HG03103 (cell line): ENCODE results near the gene QRFPR.
"Not testable (repeated sequence)": the region's sequence is repeated elsewhere in the genome, so short reads cannot be mapped to it uniquely, and the experiment has no call there.

Source experiments
- ATAC-seq: cut with Tn5 transposase; IDR thresholded peaks from one replicate; pipeline ENCODE4 v1.9.1; 2021; ENCODE audit warnings: low read depth; ENCODE audit not compliant: unreplicated experiment

QRFPR gene

DNA sequence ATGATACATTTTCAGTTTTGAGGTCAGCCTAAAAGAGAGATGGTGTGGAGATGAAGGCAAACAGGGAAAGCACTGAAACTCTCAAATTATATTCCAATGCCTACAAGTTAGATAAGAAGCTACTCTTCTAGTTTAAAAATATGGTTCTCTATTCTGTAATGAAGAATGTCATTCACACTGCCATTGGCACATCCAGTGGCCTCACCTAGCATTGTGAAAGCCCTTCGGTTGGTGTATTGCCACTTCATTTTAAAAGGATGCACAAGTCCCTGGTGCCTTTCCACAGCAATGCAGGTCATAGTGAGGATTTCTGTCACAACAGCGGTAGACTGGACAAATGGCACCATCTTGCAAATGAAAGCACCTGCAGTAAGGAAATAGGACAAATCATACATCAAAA is 40.6 kb downstream of the QRFPR start:
- ATAC-seq = no peak

DNA sequence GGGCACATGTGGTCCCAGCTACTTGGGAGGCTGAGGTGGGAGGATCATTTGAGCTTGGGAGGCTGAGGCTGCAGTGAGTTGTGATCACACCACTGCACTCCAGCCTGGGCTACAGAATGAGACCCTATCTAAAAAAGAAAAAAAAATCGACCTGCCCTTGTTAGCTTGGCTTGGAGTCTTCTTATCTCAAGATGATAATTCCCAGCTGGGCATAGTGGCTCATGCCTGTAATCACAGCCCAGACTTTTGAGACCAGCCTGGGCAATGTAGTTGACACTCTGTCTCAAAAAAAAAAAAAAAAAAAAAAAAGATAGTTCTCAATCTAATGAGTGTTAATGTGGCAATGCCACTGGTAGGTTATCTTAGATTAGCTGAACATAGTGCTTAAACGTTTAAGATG is 41.0 kb downstream of the QRFPR start:
- no peak for ATAC-seq

GRCh38 chr4:121339307-121339706 is 41.5 kb downstream of the QRFPR start:
- no peak for ATAC-seq

GRCh38 chr4:121338518-121338917 is 42.3 kb downstream of the QRFPR start:
- ATAC-seq = no peak

- ATAC-seq = no peak
Observed at GRCh38 chr4:121336706-121337105, 44.1 kb downstream of the QRFPR start.

- no peak for ATAC-seq
Observed at GRCh38 chr4:121330180-121330665, 50.6 kb downstream of the QRFPR start.

DNA sequence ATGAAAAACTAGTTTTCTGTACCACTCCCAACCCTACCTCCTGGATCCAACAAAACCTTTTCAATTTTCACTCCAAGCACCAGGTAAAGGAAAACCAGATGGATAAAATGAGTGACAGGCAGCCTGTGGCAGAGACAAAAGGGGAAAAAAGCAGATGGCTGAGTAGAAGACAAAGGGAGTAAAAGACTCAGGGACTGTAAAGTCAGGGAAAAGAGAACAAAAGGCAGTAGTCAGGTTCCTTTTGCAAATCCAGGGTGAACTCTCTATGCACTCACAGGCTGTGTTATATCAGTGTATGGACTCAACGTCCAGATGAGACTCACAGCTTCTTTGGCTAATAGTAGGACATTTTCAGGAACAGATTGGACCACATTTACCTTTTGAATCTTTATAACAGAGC is 54.2 kb downstream of the QRFPR start:
- ATAC-seq = no peak

GRCh38 chr4:121324331-121324730 is 56.5 kb downstream of the QRFPR start:
- no peak for ATAC-seq

GRCh38 chr4:121321466-121321865 is 59.4 kb downstream of the QRFPR start:
- ATAC-seq = no peak

DNA sequence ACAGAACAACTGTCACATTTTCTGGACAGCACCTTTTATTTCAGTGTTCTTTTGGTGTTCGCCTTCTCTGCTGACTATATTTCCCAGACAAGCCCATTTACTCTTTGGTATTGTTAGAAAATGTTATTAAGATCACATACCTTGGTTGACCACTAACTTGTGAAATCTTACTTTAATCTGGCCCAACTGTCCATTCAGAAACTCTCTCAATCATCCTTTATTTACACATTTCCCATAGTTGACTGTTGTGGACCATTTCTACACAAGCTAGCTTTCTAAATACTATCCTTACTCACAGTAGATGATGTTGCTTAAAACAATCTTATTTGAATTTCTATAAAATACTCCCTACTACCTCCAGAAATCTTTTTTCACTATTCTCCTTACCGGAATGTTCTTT is 64.7 kb downstream of the QRFPR start:
- no peak for ATAC-seq

DNA sequence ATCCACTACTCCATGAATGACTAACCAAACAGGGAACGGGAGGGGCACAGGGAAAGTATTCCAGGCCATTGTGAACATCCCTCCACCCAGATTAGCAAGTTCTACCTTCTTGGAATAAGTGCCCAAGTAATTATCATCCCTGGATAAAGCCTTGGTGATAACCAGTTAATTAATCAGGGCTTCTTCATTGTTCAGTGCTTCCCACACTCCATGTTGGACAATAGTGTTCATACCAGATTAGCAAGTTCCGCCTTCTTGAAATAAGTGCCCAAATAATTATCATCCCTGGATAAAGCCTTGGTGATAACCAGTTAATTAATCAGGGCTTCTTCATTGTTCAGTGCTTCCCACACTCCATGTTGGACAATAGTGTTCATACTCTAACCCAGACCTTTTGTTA is 67.4 kb downstream of the QRFPR start:
- ATAC-seq = not testable (repeated sequence)

DNA sequence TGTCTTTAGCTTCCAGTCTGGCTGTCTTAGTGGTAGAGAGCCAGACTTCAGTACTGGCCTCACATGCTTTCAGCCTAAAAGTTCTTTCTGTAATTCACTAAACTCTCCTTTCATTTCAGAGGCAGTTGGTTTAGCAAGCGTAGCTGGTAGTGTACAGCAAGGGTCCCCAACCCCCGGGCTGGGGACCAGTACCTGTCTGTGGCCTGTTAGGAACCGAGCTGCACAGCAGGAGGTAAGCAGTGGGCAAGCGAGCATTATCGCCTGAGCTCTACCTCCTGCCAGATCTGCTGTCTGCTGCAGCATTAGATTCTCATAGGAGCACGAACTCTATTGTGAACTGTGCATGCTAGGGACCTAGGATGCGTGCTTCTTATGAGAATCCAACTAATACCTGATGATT is 72.0 kb downstream of the QRFPR start:
- ATAC-seq = no peak

DNA sequence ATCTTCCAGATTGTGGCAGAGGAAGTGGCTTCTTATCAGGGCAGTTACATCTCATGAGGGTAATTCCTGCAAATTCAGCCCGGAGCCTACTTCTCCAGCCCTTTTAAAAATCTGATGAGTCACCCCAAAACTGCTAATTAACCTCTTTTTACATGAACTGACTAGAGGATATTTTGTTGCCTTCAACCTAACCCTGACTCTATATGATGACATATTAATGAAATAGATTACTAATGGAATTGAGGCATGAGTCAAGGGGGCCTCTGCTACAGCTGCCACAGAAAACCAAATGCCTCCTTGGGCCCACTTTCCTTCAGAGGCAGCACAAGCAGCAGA is 72.5 kb downstream of the QRFPR start:
- ATAC-seq = no peak

DNA sequence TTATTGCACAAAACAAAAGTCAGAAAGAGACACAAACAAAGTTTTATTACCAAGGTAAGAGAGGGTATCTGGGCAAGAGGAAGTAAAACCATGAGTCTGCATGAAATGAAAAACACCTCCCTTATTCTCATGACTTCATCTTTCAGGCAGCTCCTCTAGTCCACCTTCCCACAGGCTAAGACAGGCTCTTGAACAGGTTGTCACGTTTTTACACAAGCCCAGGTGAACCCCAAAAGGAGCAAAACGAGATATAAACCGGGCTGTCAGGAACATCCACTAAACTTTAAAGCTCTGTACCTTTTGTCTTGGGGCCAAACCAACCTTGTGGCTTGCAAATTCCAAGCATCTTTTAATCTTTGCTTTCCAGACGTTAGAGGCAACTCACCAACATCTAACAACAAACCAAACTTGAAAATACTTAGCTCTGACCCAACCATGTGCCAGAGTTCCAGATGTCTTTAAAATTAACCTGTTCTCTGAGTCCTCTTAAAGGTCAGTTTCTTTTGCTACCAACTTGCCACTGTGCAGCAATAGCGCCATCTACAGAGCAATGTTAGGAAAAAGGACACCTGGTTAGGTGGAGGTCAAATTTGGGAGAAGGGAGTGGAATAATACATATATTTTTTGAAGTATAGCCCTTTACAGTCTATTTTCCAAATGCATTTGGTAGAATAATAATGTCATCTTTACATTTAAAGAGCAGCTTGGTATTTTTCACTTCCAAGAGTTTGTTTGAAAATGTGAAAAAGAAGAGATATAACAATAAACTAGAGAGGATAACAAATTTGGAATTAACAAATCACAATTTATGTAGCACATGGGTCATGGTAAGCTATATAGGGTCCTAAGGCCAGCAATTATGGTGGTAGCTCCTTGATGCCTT is 73.1 kb downstream of the QRFPR start:
- ATAC-seq = peak; percentile 95

DNA sequence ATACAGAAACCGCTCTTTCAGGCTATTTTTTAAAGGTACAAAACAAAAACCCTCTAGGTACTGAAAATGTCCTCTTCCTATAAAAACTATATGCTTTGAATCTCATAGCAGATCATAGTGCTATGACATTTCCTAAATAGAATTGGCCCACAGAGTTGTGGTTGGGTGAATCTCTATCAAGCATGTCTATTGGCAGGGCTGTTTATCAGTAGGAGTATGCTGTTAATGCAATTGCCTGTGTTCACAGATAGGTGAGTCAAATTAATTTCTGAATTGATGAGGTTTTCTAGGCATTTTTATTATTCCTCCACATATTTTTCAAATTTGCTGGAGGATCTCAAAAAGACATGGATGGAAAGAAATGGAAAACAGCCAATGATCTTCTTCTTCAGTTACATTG is 73.9 kb downstream of the QRFPR start:
- no peak for ATAC-seq

GRCh38 chr4:121304893-121305292 is 75.9 kb downstream of the QRFPR start:
- ATAC-seq = no peak

DNA sequence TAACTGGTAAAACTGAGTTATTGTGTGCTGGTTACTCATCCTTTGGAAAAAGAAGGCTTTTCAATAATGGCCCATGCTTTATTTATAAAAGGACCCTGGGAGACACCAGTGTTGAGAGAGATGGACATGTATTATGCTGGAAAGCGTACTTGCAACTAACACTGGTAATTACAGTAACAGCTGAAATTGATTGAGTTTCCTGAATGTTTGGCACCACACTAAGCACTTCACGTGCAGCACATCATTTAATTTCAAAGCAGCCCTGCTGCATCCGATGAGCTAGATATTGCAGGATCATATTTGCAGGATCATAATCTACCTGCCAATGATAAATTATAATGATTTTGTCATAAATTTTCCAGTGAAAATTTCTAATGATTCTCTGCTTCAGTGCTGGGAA is 81.5 kb downstream of the QRFPR start:
- ATAC-seq = no peak

DNA sequence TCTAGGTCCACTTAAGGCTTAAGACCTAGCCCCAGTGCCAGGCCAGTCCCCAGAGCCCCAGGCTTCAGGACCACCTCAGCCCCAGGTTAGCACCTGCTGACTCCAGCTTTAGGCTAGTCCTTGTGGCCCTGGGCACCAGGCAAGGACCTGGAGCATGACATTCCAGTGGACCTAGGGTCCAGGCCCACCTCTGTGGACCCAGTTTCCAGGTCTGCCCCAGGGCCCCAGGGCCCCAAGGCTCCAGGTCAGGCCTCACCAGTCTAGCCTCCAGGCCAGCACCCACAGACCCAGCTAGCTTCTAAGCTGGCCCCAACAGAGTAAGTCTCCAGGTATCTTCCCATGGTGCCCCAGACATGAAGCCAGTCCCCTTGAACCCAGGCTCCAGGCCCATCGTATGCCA is 97.5 kb downstream of the QRFPR start:
- ATAC-seq = no peak

DNA sequence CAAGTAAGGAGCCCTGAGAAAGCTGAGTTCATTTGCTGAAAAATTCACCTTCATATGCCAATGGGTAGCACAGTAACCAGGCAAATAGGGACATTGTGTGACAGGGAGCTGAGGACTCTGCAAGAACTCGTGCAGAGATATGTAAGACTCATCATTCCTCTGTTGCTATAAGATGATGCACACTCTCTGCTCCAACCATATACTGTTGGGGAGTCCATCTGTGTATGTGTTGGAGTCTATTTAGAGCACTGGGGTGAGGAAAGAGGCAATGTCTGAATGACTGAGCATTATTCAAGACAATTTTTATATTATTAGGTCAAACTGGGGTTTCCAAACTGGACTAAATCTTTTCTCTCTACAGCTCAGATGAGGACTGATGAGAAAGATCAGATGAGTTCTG is 100.4 kb downstream of the QRFPR start:
- no peak for ATAC-seq

DNA sequence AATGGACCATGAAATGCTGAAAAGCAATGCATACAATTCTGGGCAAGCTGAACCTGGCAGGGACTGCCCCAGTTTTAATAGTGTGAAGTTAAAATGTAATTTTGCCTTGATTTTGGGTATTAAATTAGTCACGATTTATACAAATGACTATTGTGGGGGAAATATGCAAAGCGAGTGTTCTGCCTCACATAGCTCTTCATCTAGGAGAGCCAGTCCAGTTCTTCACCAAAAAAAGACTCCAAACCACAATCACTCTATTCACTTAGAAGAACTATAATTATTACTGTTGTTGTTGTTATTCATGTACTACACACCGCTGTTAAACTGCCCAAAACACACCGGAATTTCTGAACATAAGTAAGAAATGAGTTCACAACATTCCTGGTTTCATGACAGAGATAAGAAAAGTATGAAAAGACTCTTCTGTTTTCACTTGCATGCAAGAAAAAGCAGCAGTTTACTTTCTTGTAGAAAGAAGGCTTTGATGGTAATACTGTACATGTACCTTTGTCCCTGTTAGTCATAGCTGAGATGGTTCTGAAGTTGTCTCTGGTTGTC is 101.9 kb downstream of the QRFPR start:
- ATAC-seq = peak; percentile 73
